ENCODE results near the gene SYT11. TPM values are rescaled to one million over a fixed set of nuclear protein-coding genes. Genes with fewer than 3 reads are reported as not detected.

SYT11 gene
- total RNA-seq, 1 donor = 48.6 TPM

DNA sequence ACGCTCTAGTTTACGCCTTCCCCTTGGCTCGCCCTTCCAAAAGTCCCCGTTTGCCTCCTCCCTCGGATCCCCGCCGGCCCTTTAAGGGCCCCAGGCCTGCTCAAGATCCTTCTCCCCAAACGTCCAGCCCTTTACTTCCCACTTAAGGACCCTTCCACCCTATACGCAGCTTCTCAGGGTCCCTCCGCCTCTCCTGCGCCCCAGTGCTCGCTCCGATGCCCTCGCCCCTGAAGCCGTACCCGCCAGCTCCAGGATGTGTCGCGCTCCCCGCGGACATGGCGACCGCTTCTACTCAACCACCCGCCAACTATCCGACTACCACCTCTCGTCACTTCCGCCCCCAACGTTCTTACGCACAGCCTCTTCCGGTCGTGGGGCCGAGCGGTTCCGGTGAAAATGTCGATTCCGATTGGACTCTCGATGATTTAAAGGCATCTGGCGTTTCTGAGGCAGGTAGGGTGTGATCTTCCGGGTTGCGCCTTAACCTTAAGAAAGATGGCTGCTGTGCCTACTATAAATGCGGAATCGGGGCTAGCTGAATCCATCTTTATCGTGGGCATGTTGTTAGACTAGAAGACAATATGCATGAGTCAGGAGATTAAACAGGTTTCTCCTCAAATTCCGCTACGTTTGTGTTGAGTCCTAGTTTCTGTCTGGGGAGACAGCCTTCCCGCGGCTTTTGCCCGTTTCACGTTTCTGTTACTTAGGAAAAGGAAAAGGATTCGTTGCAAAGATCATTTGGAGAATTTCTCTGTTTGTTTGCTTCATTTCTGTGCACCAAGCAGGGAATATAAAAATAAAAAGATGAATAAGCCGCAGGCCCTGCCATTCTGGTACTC lies 74.9 kb downstream of the SYT11 start, which contains the start of gene KHDC4:
KHDC4 (minus strand) TSS at position 317 of the 839 bp plus-strand sequence; CDS start at position 277, 40 bp downstream.
- TF ChIP-seq, protein P1, sequence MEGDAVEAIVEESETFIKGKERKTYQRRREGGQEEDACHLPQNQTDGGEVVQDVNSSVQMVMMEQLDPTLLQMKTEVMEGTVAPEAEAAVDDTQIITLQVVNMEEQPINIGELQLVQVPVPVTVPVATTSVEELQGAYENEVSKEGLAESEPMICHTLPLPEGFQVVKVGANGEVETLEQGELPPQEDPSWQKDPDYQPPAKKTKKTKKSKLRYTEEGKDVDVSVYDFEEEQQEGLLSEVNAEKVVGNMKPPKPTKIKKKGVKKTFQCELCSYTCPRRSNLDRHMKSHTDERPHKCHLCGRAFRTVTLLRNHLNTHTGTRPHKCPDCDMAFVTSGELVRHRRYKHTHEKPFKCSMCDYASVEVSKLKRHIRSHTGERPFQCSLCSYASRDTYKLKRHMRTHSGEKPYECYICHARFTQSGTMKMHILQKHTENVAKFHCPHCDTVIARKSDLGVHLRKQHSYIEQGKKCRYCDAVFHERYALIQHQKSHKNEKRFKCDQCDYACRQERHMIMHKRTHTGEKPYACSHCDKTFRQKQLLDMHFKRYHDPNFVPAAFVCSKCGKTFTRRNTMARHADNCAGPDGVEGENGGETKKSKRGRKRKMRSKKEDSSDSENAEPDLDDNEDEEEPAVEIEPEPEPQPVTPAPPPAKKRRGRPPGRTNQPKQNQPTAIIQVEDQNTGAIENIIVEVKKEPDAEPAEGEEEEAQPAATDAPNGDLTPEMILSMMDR (IDR thresholded peaks at IDR 0.05; ENCODE audit: insufficient read depth, low read length) = no peak
- peak within 1 kb of the TSS; percentile 93 for H3K4me3 ChIP-seq (ENCODE audit: low read depth, low read length)
- peak; percentile 99 for DNase-seq (ENCODE audit: low read depth)

Small RNAs within 50 kb of the gene (small RNA-seq; reads per million reads assigned to genes)
- gene RF00015 (not detected), gene SCARNA4 (not detected), gene SNORA80E (154 reads per million, percentile 98 among the genes with 10 or more reads in this experiment)

Other genes with a start within 250 kb of the SYT11 start
- gene MSTO1, start 249.3 kb upstream of the SYT11 start, total RNA-seq (ENCODE audit: low replicate concordance) = 14.0 and 30.5 TPM in 2 replicates
- gene YY1AP1, start 170.8 kb upstream of the SYT11 start, total RNA-seq (ENCODE audit: low replicate concordance) = 25.7 and 54.6 TPM in 2 replicates
- 73.7 and 129 TPM in 2 replicates for gene DAP3, start 170.5 kb upstream of the SYT11 start, total RNA-seq (ENCODE audit: low replicate concordance)
- gene GON4L, start 2.4 kb upstream of the SYT11 start, total RNA-seq (ENCODE audit: low replicate concordance) = 39.9 and 50.0 TPM in 2 replicates
- gene RIT1, start 51.8 kb downstream of the SYT11 start, total RNA-seq (ENCODE audit: low replicate concordance) = 33.7 and 35.4 TPM in 2 replicates
- gene KHDC4, start 74.8 kb downstream of the SYT11 start, total RNA-seq (ENCODE audit: low replicate concordance) = 11.3 and 31.0 TPM in 2 replicates
- gene RXFP4, start 82.1 kb downstream of the SYT11 start, total RNA-seq (ENCODE audit: low replicate concordance) = 0.09 TPM in 1 of 2 replicates, not detected in the other
- gene ARHGEF2, start 119.0 kb downstream of the SYT11 start, total RNA-seq (ENCODE audit: low replicate concordance) = 116 and 161 TPM in 2 replicates
- 339 and 472 TPM in 2 replicates for gene SSR2, start 161.4 kb downstream of the SYT11 start, total RNA-seq (ENCODE audit: low replicate concordance)
- gene UBQLN4, start 194.2 kb downstream of the SYT11 start, total RNA-seq (ENCODE audit: low replicate concordance) = 8.5 and 22.0 TPM in 2 replicates
- gene LAMTOR2, start 195.2 kb downstream of the SYT11 start, total RNA-seq (ENCODE audit: low replicate concordance) = 40.4 and 74.7 TPM in 2 replicates
- not detected in 2 replicates for gene RAB25, start 201.6 kb downstream of the SYT11 start, total RNA-seq (ENCODE audit: low replicate concordance)
- gene MEX3A, start 222.9 kb downstream of the SYT11 start, total RNA-seq (ENCODE audit: low replicate concordance) = 0.90 TPM in 2 replicates

Measured in fibroblast of the aortic adventitia (primary cell).